HG03025 (cell line): ENCODE measurements around the gene BCAN.
"Not testable (repeated sequence)": the region's sequence is repeated elsewhere in the genome, so short reads cannot be mapped to it uniquely, and the experiment has no call there.

ENCODE experiments used
- ATAC-seq: cut with Tn5 transposase; IDR thresholded peaks from one replicate; pipeline ENCODE4 v1.9.1; 2021; ENCODE audit warnings: mild to moderate bottlenecking, moderate library complexity; ENCODE audit not compliant: unreplicated experiment, low FRiP score

The BCAN gene

DNA sequence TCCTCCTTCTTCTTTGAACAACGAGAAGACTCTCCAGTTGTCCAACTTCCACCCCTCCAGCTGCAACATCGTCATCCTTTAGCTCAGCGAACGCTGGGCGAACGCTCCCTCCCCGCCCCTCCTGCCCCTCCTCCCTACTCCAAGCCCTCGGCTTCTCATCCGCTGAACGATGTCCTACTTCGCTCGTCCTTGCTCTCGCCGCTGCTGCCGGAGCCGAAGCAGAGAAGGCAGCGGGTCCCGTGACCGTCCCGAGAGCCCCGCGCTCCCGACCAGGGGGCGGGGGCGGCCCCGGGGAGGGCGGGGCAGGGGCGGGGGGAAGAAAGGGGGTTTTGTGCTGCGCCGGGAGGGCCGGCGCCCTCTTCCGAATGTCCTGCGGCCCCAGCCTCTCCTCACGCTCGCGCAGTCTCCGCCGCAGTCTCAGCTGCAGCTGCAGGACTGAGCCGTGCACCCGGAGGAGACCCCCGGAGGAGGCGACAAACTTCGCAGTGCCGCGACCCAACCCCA is at the start of gene BCAN:
Gene BCAN, plus strand, starts transcription at position 357 of the 504 bp plus-strand sequence. CDS start 3,938 bp downstream, outside the sequence.
- no peak for ATAC-seq

GRCh38 chr1:156592158-156592909 is 49.6 kb upstream of the BCAN start:
- no peak for ATAC-seq

DNA sequence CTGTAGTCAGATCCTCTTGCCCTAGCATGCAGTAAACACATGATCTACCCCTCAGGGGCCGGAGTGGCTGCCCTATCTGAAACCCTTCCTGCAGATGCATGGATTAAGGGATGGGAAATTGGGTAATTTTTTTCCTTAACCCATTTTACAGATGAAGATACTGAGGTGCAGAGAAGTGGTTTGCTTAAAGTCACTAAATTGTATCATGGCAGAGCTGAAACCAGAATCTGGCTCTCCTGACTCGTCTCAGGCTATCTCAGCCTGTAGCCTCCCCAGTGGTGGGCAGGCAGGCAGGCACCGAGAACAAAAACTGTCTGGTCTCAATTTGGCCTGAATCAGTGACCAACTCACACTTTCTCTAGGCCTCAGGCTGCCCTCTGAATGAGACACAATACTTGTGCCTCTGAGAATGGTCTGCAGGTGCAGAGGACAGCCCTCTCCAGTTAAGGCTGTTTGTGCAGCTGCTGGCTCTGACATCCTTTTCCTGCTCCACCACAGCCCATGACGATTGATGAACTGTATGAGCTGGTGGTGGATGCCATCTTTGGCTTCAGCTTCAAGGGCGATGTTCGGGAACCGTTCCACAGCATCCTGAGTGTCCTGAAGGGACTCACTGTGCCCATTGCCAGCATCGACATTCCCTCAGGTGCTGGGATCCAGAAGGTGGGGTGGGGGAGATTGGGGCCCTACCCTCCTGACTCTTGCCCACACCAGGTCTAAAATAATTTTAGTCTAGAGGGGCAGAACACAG is 48.8 kb upstream of the BCAN start:
- no peak for ATAC-seq

GRCh38 chr1:156593661-156593989 is 48.3 kb upstream of the BCAN start:
- no peak for ATAC-seq

- ATAC-seq, result no peak
Observed at GRCh38 chr1:156594190-156594589, 47.7 kb upstream of the BCAN start.

- ATAC-seq, result no peak
Observed at GRCh38 chr1:156595016-156595415, 46.9 kb upstream of the BCAN start.

DNA sequence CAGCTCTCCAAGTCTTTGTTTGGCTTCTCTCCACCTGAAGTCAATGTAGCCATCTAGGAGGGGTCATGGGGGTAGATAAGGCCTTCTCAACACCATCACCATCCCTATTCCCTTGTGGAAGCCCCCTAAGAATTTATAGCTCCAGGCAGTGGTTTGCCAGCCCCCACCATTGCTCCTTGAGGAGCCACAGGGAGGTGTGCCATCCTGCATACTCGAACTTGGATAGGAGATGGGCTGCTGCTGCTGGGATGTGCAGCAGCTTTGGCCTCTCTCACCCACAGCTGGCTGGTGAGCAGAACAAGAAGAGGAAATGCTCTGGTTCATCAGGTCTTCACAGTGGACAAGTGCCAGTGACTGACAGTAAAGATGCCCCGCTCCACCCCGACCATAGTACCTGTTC is 45.5 kb upstream of the BCAN start:
- ATAC-seq, result no peak

DNA sequence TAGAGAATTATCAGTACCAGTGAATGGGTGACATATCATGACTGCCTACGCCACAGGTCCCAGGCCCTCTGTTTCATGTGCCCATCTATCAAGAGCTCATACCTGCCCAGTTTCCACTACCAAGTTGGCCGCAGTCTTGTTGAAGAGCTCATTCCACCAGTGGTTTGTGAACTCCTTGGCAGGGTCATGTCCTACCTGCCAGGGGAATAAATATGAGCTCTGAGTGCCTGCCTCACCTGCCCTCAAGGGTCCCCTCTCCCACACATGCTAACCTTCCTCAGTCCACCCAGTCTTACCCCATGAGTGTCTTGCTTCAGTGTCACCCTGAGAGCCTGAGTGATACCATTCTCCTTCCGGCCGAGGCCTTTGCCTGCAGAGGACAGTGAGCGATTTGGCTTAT is 43.8 kb upstream of the BCAN start:
- no peak for ATAC-seq

DNA sequence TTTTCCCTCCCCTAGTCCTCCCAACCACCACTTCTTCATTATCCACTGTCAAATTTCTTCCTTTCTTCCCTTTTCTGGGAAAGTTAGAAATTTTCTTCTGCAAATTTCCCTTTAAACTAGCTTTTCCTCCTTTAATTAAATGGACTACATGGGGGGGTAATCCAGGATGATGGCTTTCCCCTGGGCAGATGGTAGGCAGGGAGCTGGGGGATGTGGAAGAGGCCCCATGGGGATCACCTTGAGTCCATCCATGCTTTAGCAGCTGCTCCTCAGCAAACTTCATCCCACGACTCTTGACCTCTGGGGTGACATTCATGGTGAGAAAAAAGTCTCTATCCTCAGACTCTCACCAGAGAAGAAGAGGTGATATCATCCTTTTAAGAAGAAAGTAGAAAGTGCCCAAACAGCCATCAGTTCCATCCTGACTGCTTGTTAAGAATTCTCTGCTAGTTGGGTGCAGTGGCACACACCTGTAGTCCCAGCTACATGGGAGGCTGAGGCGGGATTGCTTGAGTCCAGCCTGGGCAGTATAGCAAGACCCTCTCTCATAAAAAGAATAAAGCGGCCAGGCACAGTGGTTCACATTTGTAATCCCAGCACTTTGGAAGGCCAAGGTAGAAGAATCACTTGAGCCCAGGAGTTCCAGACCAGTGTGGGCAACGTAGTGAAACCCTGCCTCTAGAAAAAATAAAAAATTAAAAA is 43.0 kb upstream of the BCAN start:
- no peak for ATAC-seq

- no peak for ATAC-seq
Observed at GRCh38 chr1:156599811-156600210, 42.1 kb upstream of the BCAN start.

GRCh38 chr1:156600733-156601121 is 41.2 kb upstream of the BCAN start:
- no peak for ATAC-seq

DNA sequence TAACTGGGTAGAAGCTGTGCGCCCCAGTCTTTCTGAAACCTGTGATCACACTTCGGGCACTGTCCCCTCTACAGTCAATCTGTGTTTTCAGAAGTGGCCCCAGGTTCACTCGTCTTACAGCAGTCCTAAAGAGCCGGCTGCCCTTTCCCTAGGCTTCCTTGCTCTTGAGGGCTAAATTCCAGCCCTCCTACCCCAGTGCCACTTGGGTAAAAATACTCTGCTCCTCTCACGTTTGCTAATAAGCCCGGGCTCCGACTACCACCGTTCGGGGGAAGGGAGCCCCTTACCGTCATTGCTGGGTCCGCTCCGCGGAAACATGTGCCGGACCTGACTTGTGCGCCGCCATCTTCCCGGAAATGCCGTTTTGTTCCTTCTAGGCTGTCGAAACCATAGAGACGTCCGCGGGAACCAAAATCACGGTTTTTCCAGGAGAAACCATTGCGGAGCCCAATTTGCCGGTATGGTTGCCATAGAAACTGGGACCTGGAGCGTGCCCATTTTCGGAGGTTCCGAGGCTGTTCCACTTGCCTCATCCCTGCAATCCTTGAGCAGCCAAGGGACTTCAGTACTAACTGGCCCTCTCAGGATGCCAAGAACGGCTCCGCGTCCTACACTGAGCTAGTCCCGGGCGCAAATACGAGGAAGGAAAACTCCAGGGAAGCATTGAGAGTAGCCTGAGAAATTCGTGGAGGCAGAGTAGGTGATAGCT is 40.6 kb upstream of the BCAN start, which contains the start of gene GPATCH4:
Gene GPATCH4, minus strand, starts transcription at position 358 of the 709 bp plus-strand sequence.
- ATAC-seq, result no peak

DNA sequence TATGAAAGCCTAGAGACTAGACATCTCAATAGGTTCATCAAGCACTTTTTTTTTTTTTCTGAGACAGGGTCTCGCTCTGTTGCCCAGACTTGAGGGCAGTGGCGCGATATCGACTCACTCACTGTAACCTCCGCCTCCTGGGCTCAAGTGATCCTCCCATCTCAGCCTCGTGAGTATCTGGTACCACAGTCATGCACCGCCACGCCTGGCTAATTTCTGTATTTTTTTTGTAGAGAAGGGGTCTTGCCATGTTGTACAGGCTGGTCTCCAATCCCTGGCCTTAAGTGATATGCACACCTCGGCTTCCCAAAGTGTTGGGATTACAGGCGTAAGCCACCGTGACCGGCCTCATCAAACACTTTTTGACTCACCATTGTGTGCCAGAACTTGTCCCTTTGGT is 40.0 kb upstream of the BCAN start:
- no peak for ATAC-seq

DNA sequence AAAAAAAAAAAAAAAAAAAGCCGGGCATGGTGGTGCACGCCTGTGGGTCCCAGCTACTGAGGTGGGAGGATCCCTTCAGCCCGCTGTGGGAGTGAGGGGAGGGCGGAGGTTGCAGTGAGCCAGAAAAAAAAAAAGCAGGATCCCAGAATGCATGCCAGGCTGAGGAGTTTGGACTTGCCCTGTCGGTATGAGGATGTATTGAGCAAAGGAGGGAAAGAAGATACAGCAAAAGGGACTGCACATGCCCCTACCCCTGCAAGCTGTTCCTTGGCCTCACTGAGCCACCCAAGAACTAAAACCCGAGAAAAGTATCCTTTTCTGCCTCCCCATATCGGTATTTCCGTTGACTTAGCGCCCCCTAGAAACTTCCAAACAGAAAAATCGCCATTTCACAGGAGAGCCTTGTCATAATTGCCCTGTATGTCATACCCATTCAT is 39.3 kb upstream of the BCAN start:
- ATAC-seq, result no peak

DNA sequence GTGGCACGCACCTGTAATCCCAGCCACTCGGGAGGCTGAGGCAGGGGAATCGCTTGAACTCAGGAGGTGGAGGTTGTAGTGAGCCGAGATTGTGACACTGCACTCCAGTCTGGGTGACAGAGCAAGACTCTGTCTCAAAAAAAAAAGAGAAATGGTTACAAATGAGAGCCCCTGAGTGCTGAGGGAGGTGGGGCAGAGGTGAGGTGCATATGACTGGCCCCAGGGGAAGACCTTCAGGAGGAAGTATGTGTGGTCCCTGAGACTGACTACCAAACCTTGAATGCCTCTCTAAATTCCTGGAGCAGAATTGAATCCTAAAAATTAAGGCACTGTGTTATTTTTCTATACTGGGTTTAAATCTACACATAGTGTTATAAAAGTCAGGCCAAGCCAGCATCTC is 34.6 kb upstream of the BCAN start:
- ATAC-seq, result not testable (repeated sequence)

GRCh38 chr1:156608036-156608674 is 33.8 kb upstream of the BCAN start:
- ATAC-seq, result no peak

DNA sequence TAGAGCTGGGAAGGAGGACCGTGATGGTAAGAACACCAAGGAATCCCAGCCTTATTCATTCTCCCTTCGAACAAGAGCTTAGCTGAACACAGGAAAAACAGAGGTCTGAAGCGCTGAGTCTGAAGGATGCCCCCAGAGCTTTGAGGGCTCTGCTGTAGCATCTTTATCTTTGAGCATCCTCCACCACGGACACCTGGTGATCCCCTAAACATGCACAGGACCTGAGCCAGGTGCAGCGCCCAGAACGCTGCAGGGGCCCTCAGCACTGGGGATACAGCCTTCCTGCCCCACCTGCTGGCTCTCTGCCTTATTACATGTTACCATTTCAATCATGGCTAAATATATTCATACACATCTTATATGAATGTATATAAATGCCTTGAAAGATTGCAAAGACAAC is 32.9 kb upstream of the BCAN start:
- no peak for ATAC-seq

DNA sequence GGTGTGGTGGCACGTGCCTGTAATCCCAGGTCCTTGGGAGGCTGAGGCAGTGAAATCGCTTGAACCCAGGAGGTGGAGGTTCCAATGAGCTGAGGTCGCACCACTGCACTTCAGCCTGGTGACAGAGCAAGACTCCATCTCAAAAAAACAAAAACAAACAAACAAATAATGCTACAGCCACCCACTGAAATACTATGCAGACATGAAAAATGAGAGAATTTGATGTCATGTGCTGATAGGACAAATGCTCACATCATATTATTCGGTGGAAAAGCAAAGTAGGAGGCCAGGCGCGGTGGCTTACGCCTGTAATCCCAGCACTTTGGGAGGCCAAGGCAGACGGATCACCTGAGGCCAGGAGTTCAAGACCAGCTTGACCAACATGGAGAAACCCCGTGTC is 31.8 kb upstream of the BCAN start:
- ATAC-seq, result not testable (repeated sequence)

DNA sequence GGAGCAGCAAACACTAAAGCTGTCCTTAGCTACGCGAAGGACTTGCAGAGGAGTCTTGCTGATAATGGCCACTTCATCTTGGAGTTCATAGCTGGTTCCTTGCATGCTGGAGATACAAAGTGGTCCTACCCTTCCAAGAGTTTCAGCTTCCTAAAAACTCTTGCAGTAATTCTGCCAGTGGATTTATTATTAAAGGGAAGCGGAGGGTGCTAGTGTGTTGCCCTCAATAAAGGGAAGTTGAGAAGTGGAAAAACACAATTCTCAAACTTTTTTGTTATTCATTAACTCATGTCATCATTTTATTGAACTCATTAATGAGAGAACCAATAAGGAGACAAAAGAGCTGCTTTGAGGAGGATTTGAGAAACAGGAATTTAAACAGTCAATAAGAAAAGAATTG is 29.3 kb upstream of the BCAN start:
- ATAC-seq, result no peak

- ATAC-seq, result no peak
Observed at GRCh38 chr1:156615946-156616345, 26.0 kb upstream of the BCAN start.
